Kidney epithelial cell (primary cell): ENCODE data around the gene PUS1. TPM values are rescaled to one million over a fixed set of nuclear protein-coding genes. Genes with fewer than 3 reads are reported as not detected.
A peak's percentile ranks its signal among the peaks of the same experiment; 100 is the strongest.
"Not testable (repeated sequence)": the region's sequence is repeated elsewhere in the genome, so short reads cannot be mapped to it uniquely, and the experiment has no call there.

ENCODE experiments used
- DNase-seq: peaks from one replicate; pipeline ENCODE4 v3.0.0-alpha.2; 2010; ENCODE audit warnings: low read depth
- H3K27me3 ChIP-seq: 2 replicates; pipeline ENCODE4 v1.6.0; 2011; ENCODE audit warnings: low read length; ENCODE audit not compliant: control insufficient read depth, insufficient read depth
- H3K36me3 ChIP-seq: 2 replicates; pipeline ENCODE4 v1.5.1; 2011; ENCODE audit warnings: low read length; ENCODE audit not compliant: control insufficient read depth, insufficient read depth
- H3K4me3 ChIP-seq: 2 replicates; pipeline ENCODE4 v1.5.1; 2011; ENCODE audit warnings: low read depth, mild to moderate bottlenecking, control low read depth, low read length
- CTCF ChIP-seq: IDR thresholded peaks from 2 replicates; pipeline ENCODE4 v1.5.1; 2011; ENCODE audit warnings: mild to moderate bottlenecking, moderate library complexity, low read length, control low read depth, inconsistent platforms; ENCODE audit not compliant: insufficient read depth, poor library complexity, severe bottlenecking
- total RNA-seq: library from RNA; depleted of rRNA; stranded (reverse); fragments of >200 nt; gene quantifications from 2 replicates; pipeline ENCODE4 v1.2.3, GENCODE V29; 2015

PUS1 gene
- total RNA-seq, 1 donor from 2014 or later: 22.9 TPM

- Histone ChIP-seq H3K27me3 (no peaks in the 10 kb centered on the region), H3K4me3 (no peak overlapping the region), H3K36me3 (peaks cover 1% of the 10 kb centered on the region)
- no peak for DNase-seq
- TF ChIP-seq CTCF: no peak
Observed at GRCh38 chr12:131948166-131948712, 19.2 kb downstream of the PUS1 start.

DNA sequence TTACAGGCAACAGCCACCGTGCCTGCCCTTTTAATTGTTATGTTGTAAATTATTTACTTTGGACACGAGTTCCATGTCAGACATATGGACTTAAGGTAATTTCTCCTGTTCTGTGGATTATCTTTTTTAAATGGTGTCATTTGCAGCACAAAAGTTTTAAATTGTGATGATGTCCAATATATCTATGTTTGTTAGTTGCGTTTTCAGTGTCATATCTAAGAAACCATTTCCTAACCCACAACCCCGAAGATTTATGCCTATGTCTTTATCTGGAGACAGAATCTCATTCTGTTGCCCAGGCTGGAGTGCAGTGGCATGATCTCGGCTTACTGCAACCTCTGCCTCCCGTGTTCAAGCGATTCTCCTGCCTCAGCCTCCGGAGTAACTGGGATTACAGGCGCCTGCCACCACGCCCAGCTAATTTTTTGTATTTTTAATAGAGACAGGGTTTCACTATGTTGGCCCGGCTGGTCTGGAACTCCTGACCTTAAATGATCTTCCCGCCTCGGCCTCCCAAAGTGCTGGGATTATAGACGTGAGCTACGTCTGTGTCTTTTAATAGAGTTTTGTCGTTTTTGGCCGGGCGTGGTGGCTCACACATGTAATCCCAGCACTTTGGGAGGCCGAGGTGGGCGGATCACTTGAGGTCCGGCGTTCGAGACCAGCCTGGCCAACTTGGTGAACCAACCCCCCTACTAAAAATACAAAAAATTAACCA is 19.8 kb downstream of the PUS1 start:
- H3K27me3 ChIP-seq, H3K36me3 ChIP-seq, DNase-seq: not testable (repeated sequence)
- H3K4me3 ChIP-seq: peak overlapping the region; percentile 94

- peak; percentile 44 for DNase-seq
- Histone ChIP-seq H3K36me3 (no peaks in the 10 kb centered on the region), H3K27me3 (no peaks in the 10 kb centered on the region), H3K4me3 (peak within 1 kb of the TSS; percentile 94)
- peak; percentile 3 for TF ChIP-seq CTCF
Observed at GRCh38 chr12:131949431-131950181, 20.5 kb downstream of the PUS1 start, which contains the start of gene EP400. EP400 (plus strand) TSS chr12:131949942; CDS start chr12:131960620, 10,678 bp downstream.

DNA sequence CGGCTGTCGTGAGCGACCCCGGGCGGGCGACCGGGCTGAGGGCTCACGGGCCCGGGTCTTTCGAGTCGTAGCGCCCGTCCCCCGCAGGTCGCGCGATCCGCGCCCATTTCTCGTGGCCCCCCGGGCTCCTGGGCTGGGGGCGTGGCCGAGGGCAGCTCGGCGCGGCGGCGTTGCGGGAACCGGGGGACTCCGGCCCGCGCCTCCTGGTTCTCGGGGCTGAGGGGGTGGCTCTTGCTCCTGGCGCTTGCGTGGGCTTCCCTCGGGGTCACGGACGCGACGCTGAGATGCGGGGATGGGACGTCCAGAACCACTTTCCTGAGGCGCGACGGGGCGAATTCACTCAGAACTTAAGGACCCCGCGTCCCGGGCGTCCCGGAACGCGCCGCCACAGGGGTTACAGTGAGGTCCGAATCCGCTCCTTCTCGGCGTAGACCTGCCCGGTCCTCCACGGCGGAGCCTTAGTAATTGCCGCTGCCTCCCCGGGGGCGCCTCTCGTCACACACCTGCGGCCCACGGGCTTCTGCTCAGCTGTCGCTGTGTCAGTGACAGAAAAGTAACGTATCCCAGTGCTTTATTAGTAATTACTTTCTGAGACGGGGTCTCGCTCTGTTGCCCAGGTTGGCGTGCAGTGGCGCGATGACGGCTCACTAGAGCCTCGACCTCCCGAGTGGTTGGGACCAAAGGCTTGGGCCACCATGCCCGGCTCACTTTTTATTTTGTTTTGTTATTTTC is 21.3 kb downstream of the PUS1 start:
- H3K4me3 ChIP-seq: peak overlapping the region; percentile 94
- no peaks in the 10 kb centered on the region for H3K27me3 ChIP-seq
- H3K36me3 ChIP-seq: no peaks in the 10 kb centered on the region
- no peak for TF ChIP-seq CTCF
- no peak for DNase-seq

- DNase-seq, H3K4me3 ChIP-seq, H3K27me3 ChIP-seq, H3K36me3 ChIP-seq: not testable (repeated sequence)
Observed at GRCh38 chr12:131953810-131954209, 24.7 kb downstream of the PUS1 start.

GRCh38 chr12:131954460-131954859 is 25.4 kb downstream of the PUS1 start:
- not testable (repeated sequence) for H3K36me3 ChIP-seq, DNase-seq, H3K27me3 ChIP-seq, H3K4me3 ChIP-seq

DNA sequence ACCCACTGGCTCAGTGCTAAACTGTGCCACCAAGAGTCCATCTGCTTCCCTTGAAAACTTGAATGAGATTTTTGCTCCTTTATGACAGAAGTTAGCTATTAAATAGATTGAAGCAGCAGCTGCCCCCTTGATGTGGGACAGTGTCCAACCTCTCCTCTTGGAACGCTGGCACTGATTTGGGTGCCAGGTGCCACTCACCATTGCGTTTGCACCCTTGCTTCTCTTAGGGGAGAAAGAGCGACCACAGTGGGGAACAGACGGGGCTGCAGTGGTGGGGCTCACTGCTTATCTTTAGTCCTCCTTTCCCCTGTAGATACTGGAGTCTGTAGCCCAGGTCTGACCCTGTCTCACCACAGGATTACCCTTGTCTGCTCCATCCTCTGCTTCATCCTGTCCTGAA is 30.0 kb downstream of the PUS1 start:
- H3K36me3 ChIP-seq: peaks cover 1% of the 10 kb centered on the region
- DNase-seq: no peak

More for the DNA sequence above, 30.0 kb downstream of the PUS1 start:
- Histone ChIP-seq H3K4me3 (no peak overlapping the region), H3K27me3 (no peaks in the 10 kb centered on the region)
- no peak for TF ChIP-seq CTCF
